C4-2B (cell line): Measurements from ENCODE around the gene SHD.

ENCODE experiments used
- CTCF ChIP-seq: fragments of 450-650 bp; conservative IDR thresholded peaks from 2 replicates; pipeline ENCODE4 v1.5.1; 2017; ENCODE audit warnings: mild to moderate bottlenecking
- ZFX ChIP-seq: fragments of 450-650 bp; IDR thresholded peaks from 2 replicates; pipeline ENCODE4 v1.6.1; 2017

- no peak for TF ChIP-seq CTCF
- no peak for TF ChIP-seq ZFX
Observed at GRCh38 chr19:4305257-4305612, 26.2 kb downstream of the SHD start.
